ENCODE results near the gene DAP. TPM values are rescaled to one million over a fixed set of nuclear protein-coding genes. Genes with fewer than 3 reads are reported as not detected.
A peak's percentile ranks its signal among the peaks of the same experiment; 100 is the strongest.

The DAP gene
- total RNA-seq, 1 experiment from 2014 or later = 279 TPM

- Histone ChIP-seq H3K27ac (peak overlapping the region; percentile 61), H3K36me3 (ENCODE audit: low read depth) (no peaks in the 10 kb centered on the region), H3K4me2 (peak overlapping the region; percentile 56), H4K20me1 (ENCODE audit: insufficient read depth) (no peaks in the 10 kb centered on the region), H3K79me2 (ENCODE audit: low read depth) (no peaks in the 10 kb centered on the region), H3K4me3 (peak overlapping the region; percentile 21; the same call in 1 of the 2 replicates), H3K27me3 (ENCODE audit: insufficient read depth, low read depth) (no peaks in the 10 kb centered on the region), H3K9me3 (ENCODE audit: insufficient read depth, low read depth) (no peaks in the 10 kb centered on the region), H3F3A (ENCODE audit: insufficient read depth, low read depth) (peaks cover 6% of the 10 kb centered on the region; the same call in 1 of the 2 replicates), H2AFZ (no peak overlapping the region), H3K9me2 (ENCODE audit: insufficient read depth) (no peaks in the 10 kb centered on the region), H3K4me1 (replicated peaks; ENCODE audit: insufficient read depth) (peaks cover 4% of the 10 kb centered on the region; the same call in 1 of the 2 replicates)
- TF ChIP-seq CTCF (conservative IDR thresholded peaks at IDR 0.05) = no peak
- no peak for TF ChIP-seq EZH2 (IDR thresholded peaks at IDR 0.05; ENCODE audit: low read depth)
- ChIA-PET CTCF (no interaction called here), POLR2A (ENCODE audit: unreplicated experiment) (interaction anchor here (0.7 kb wide), 1 partner anchor 71 kb away, joined by 3 read pairs; no protein-coding TSS in a partner anchor)
- intact Hi-C loops (cut with micrococcal nuclease; ENCODE audit: unreplicated experiment) = no loop called here
- DNase-seq = peak; percentile 61 to 78
- no TSS peak for BruUV-seq (replicated peaks)
Measured at GRCh38 chr5:10655161-10655971, 105.7 kb downstream of the DAP start.

- H3K4me2 ChIP-seq = peak overlapping the region; percentile 56
- intact Hi-C loops (cut with micrococcal nuclease; ENCODE audit: unreplicated experiment) = no loop called here
Measured at GRCh38 chr5:10654566-10654965, 106.5 kb downstream of the DAP start.

More at GRCh38 chr5:10654566-10654965, 106.5 kb downstream of the DAP start:
- Histone ChIP-seq H3K79me2 (ENCODE audit: low read depth) (no peaks in the 10 kb centered on the region), H3K4me1 (replicated peaks; ENCODE audit: insufficient read depth) (peaks cover 4% of the 10 kb centered on the region; the same call in 1 of the 2 replicates), H3K9me2 (ENCODE audit: insufficient read depth) (no peaks in the 10 kb centered on the region), H3F3A (ENCODE audit: insufficient read depth, low read depth) (peaks cover 6% of the 10 kb centered on the region; the same call in 1 of the 2 replicates), H3K4me3 (no peak overlapping the region), H3K9me3 (ENCODE audit: insufficient read depth, low read depth) (no peaks in the 10 kb centered on the region), H3K27ac (peak overlapping the region; percentile 56), H3K36me3 (ENCODE audit: low read depth) (no peaks in the 10 kb centered on the region), H3K27me3 (ENCODE audit: insufficient read depth, low read depth) (no peaks in the 10 kb centered on the region), H2AFZ (no peak overlapping the region), H4K20me1 (ENCODE audit: insufficient read depth) (no peaks in the 10 kb centered on the region)
- POLR2A ChIA-PET (ENCODE audit: unreplicated experiment) = no interaction called here
- no TSS peak for BruUV-seq (replicated peaks)
- CTCF ChIA-PET = no interaction called here
- no peak for TF ChIP-seq EZH2 (IDR thresholded peaks at IDR 0.05; ENCODE audit: low read depth)
- no peak for TF ChIP-seq CTCF (conservative IDR thresholded peaks at IDR 0.05)
- no peak for DNase-seq

All from PC-9 (cell line).